GM10266 (cell line): Measurements from ENCODE around the gene F12.
A peak's percentile ranks its signal among the peaks of the same experiment; 100 is the strongest.

Experiments used
- DNase-seq: peaks from one replicate; pipeline ENCODE4 v3.0.0; 2012; ENCODE audit errors: extremely low spot score
- CTCF ChIP-seq: IDR thresholded peaks from 2 replicates; pipeline ENCODE4 v1.5.1; 2012; ENCODE audit warnings: mild to moderate bottlenecking, low read depth; ENCODE audit not compliant: control insufficient read depth, insufficient read depth; ENCODE audit errors: missing control alignments

The F12 gene

GRCh38 chr5:177410575-177410974 lies 1.2 kb upstream of the F12 start:
- no peak for TF ChIP-seq CTCF
- DNase-seq, result no peak

GRCh38 chr5:177405805-177406204 lies 3.6 kb downstream of the F12 start:
- no peak for DNase-seq
- no peak for TF ChIP-seq CTCF

GRCh38 chr5:177405312-177405711 lies 4.1 kb downstream of the F12 start:
- no peak for DNase-seq
- no peak for TF ChIP-seq CTCF

- no peak for DNase-seq
- no peak for TF ChIP-seq CTCF
These were observed 4.7 kb downstream of the F12 start for GRCh38 chr5:177404641-177405179.

- peak; percentile 95 for DNase-seq
- TF ChIP-seq CTCF, result peak; percentile 95
These were observed 5.3 kb downstream of the F12 start for GRCh38 chr5:177403792-177404640.

GRCh38 chr5:177403102-177403791 lies 6.1 kb downstream of the F12 start:
- peak; percentile 65 for DNase-seq
- TF ChIP-seq CTCF, result peak; percentile 11

- TF ChIP-seq CTCF, result peak; percentile 53
- peak; percentile 75 for DNase-seq
These were observed 6.9 kb downstream of the F12 start for GRCh38 chr5:177402271-177403043.
